Medulla oblongata (tissue), 1 donor: ENCODE data around the gene FOXC2.
A peak's percentile ranks its signal among the peaks of the same experiment; 100 is the strongest.

Experiments used
- DNase-seq: peaks from one replicate; pipeline ENCODE4 v3.0.0-alpha.2; 2015; ENCODE audit errors: extremely low spot score

The FOXC2 gene

GRCh38 chr16:86566601-86566965, at the start of gene FOXC2:
Gene FOXC2, plus strand, starts transcription at chr16:86566829. Its CDS starts 507 bp downstream, at chr16:86567336.
- peak; percentile 33 for DNase-seq

- DNase-seq, result no peak
Measured at GRCh38 chr16:86517033-86517432, 49.6 kb upstream of the FOXC2 start.

- DNase-seq, result peak; percentile 70
Measured at GRCh38 chr16:86517652-86518258, 48.9 kb upstream of the FOXC2 start.

- no peak for DNase-seq
Measured at GRCh38 chr16:86519007-86519648, 47.5 kb upstream of the FOXC2 start.

- peak; percentile 71 for DNase-seq
Measured at GRCh38 chr16:86519649-86520316, 46.8 kb upstream of the FOXC2 start.

GRCh38 chr16:86520317-86521210, 46.1 kb upstream of the FOXC2 start:
- no peak for DNase-seq

- no peak for DNase-seq
Measured at GRCh38 chr16:86521236-86522197, 45.1 kb upstream of the FOXC2 start.

GRCh38 chr16:86522634-86523033, 44.0 kb upstream of the FOXC2 start:
- no peak for DNase-seq

- DNase-seq, result no peak
Measured at GRCh38 chr16:86523166-86523740, 43.4 kb upstream of the FOXC2 start.

GRCh38 chr16:86524029-86524428, 42.6 kb upstream of the FOXC2 start:
- DNase-seq, result no peak

- DNase-seq, result no peak
Measured at GRCh38 chr16:86525696-86526095, 40.9 kb upstream of the FOXC2 start.

GRCh38 chr16:86527366-86527765, 39.3 kb upstream of the FOXC2 start:
- no peak for DNase-seq

- DNase-seq, result no peak
Measured at GRCh38 chr16:86528061-86528929, 38.3 kb upstream of the FOXC2 start.

- DNase-seq, result no peak
Measured at GRCh38 chr16:86529160-86529559, 37.5 kb upstream of the FOXC2 start.

GRCh38 chr16:86530251-86531190, 36.1 kb upstream of the FOXC2 start:
- peak; percentile 58 for DNase-seq

GRCh38 chr16:86531191-86531545, 35.5 kb upstream of the FOXC2 start:
- DNase-seq, result peak; percentile 97

- no peak for DNase-seq
Measured at GRCh38 chr16:86531641-86532525, 34.7 kb upstream of the FOXC2 start.

- no peak for DNase-seq
Measured at GRCh38 chr16:86532526-86532815, 34.2 kb upstream of the FOXC2 start.
